H9 (cell line): Measurements from ENCODE around the gene CAPZA2. TPM values are rescaled to one million over a fixed set of nuclear protein-coding genes. Genes with fewer than 3 reads are reported as not detected.

ENCODE experiments used
- DNase-seq: peaks from one replicate; pipeline ENCODE4 v3.0.0-alpha.2; 2017
- H2AFZ ChIP-seq: one replicate; pipeline ENCODE4 v1.6.1; 2013; ENCODE audit warnings: mild to moderate bottlenecking, low read length, control low read depth, moderate library complexity
- H2AK5ac ChIP-seq: 2 replicates; pipeline ENCODE4 v1.6.1; 2013; ENCODE audit warnings: low read length, control low read depth, mixed read lengths; ENCODE audit not compliant: insufficient read length
- H2BK120ac ChIP-seq: one replicate; pipeline ENCODE4 v1.6.1; 2013; ENCODE audit warnings: low read depth, mild to moderate bottlenecking, low read length, control low read depth, inconsistent platforms; ENCODE audit not compliant: poor library complexity, severe bottlenecking
- H2BK12ac ChIP-seq: 2 replicates; pipeline ENCODE4 v1.6.1; 2013; ENCODE audit warnings: low read length, control low read depth, mixed read lengths, low read depth; ENCODE audit not compliant: insufficient read length
- H2BK15ac ChIP-seq: 2 replicates; pipeline ENCODE4 v1.6.1; 2013; ENCODE audit warnings: low read depth, low read length, control low read depth
- H2BK20ac ChIP-seq: one replicate; pipeline ENCODE4 v1.6.1; 2013; ENCODE audit warnings: low read depth, mild to moderate bottlenecking, low read length, control low read depth, inconsistent platforms; ENCODE audit not compliant: poor library complexity, severe bottlenecking
- H2BK5ac ChIP-seq: 2 replicates; pipeline ENCODE4 v1.6.1; 2013; ENCODE audit warnings: low read length, control low read depth, mixed read lengths; ENCODE audit not compliant: insufficient read length
- H3K14ac ChIP-seq: 2 replicates; pipeline ENCODE4 v1.6.1; 2013; ENCODE audit warnings: low read length, control low read depth; ENCODE audit not compliant: insufficient read depth
- H3K18ac ChIP-seq: 2 replicates; pipeline ENCODE4 v1.6.1; 2013; ENCODE audit warnings: low read depth, mild to moderate bottlenecking, mixed read lengths, low read length, control low read depth; ENCODE audit not compliant: insufficient read length
- H3K23ac ChIP-seq: 2 replicates; pipeline ENCODE4 v1.6.1; 2013; ENCODE audit warnings: low read length, control low read depth, mixed read lengths, low read depth; ENCODE audit not compliant: insufficient read length
- H3K23me2 ChIP-seq: 2 replicates; pipeline ENCODE4 v1.6.1; 2013; ENCODE audit warnings: low read depth, mild to moderate bottlenecking, mixed read lengths, low read length, control low read depth; ENCODE audit not compliant: insufficient read length, poor library complexity, severe bottlenecking
- H3K27ac ChIP-seq: 2 replicates; pipeline ENCODE4 v1.5.1; 2013; ENCODE audit warnings: low read length, control low read depth, mixed read lengths, low read depth; ENCODE audit not compliant: insufficient read length
- H3K27me3 ChIP-seq: 2 replicates; pipeline ENCODE4 v1.6.1; 2013; ENCODE audit warnings: low read length, control low read depth, inconsistent platforms; ENCODE audit not compliant: insufficient read depth
- H3K4ac ChIP-seq: 2 replicates; pipeline ENCODE4 v1.6.1; 2013; ENCODE audit warnings: low read depth, mild to moderate bottlenecking, control low read depth, inconsistent platforms, low read length, moderate library complexity
- H3K4me1 ChIP-seq: 2 replicates; pipeline ENCODE4 v1.6.1; 2013; ENCODE audit warnings: low read length, control low read depth, inconsistent platforms; ENCODE audit not compliant: insufficient read depth
- H3K4me2 ChIP-seq: 2 replicates; pipeline ENCODE4 v1.6.1; 2013; ENCODE audit warnings: low read length, control low read depth, mixed read lengths; ENCODE audit not compliant: insufficient read length, insufficient read depth
- H3K56ac ChIP-seq: 2 replicates; pipeline ENCODE4 v1.6.1; 2013; ENCODE audit warnings: low read depth, mild to moderate bottlenecking, mixed read lengths, low read length, control low read depth; ENCODE audit not compliant: insufficient read length
- H3K79me1 ChIP-seq: 2 replicates; pipeline ENCODE4 v1.6.1; 2013; ENCODE audit warnings: low read depth, mild to moderate bottlenecking, moderate library complexity, low read length, control low read depth, inconsistent platforms; ENCODE audit not compliant: insufficient read depth, poor library complexity, severe bottlenecking
- H3K79me2 ChIP-seq: 2 replicates; pipeline ENCODE4 v1.6.1; 2013; ENCODE audit warnings: low read length, control low read depth, inconsistent platforms; ENCODE audit not compliant: insufficient read depth
- H3K9ac ChIP-seq: 2 replicates; pipeline ENCODE4 v1.6.1; 2013; ENCODE audit warnings: low read length, control low read depth, mixed read lengths; ENCODE audit not compliant: insufficient read length; ENCODE audit errors: extremely low read depth
- H3K9me3 ChIP-seq: one replicate; pipeline ENCODE4 v1.6.1; 2013; ENCODE audit warnings: low read depth, low read length, inconsistent platforms; ENCODE audit not compliant: control insufficient read depth
- H3T11ph ChIP-seq: one replicate; pipeline ENCODE4 v1.6.1; 2013; ENCODE audit warnings: mild to moderate bottlenecking, low read length, control low read depth, inconsistent platforms
- H4K20me1 ChIP-seq: one replicate; pipeline ENCODE4 v1.6.1; 2013; ENCODE audit not compliant: control insufficient read depth, insufficient read length, insufficient read depth
- H4K5ac ChIP-seq: 2 replicates; pipeline ENCODE4 v1.6.1; 2013; ENCODE audit warnings: low read depth, mild to moderate bottlenecking, mixed read lengths, low read length, control low read depth; ENCODE audit not compliant: insufficient read length
- H4K8ac ChIP-seq: replicated peaks from 2 replicates; pipeline ENCODE4 v1.6.1; 2013; ENCODE audit warnings: low read length, control low read depth, mixed read lengths, low read depth; ENCODE audit not compliant: insufficient read length
- H4K91ac ChIP-seq: 2 replicates; pipeline ENCODE4 v1.6.1; 2013; ENCODE audit warnings: low read depth, mild to moderate bottlenecking, moderate library complexity, mixed read lengths, low read length, control low read depth; ENCODE audit not compliant: insufficient read length
- H3K27ac Mint-ChIP-seq, 3 experiments: 2 replicates in 2 of 3; 3 replicates in 1 of 3; pipeline ENCODE4 v1.8.0; 2020 to 2021; ENCODE audit warnings: mixed read lengths in 3 of 3, mild to moderate bottlenecking in 1 of 3, moderate library complexity in 1 of 3
- H3K27me3 Mint-ChIP-seq: 2 replicates; pipeline ENCODE4 v1.8.0; 2021; ENCODE audit warnings: low read depth, mild to moderate bottlenecking, moderate library complexity, mixed read lengths
- H3K36me3 Mint-ChIP-seq, 3 experiments: 2 replicates in 2 of 3; 3 replicates in 1 of 3; pipeline ENCODE4 v1.8.0; 2020 to 2021; ENCODE audit warnings: low read depth in 3 of 3, mixed read lengths in 3 of 3; ENCODE audit not compliant: insufficient read depth in 1 of 3
- H3K4me1 Mint-ChIP-seq, 2 experiments: 2 replicates each; pipeline ENCODE4 v1.8.0; 2020; ENCODE audit warnings: mixed read lengths in 2 of 2
- H3K4me3 Mint-ChIP-seq, 2 experiments: 2 replicates in 1 of 2; 3 replicates in 1 of 2; pipeline ENCODE4 v1.8.0; 2020 to 2021; ENCODE audit warnings: mild to moderate bottlenecking in 2 of 2, mixed read lengths in 2 of 2, moderate library complexity in 1 of 2
- H3K9me3 Mint-ChIP-seq, 2 experiments: 2 replicates in 1 of 2; 3 replicates in 1 of 2; pipeline ENCODE4 v1.8.0; 2020; ENCODE audit warnings: mild to moderate bottlenecking in 2 of 2, mixed read lengths in 2 of 2, moderate library complexity in 1 of 2
- CTCF ChIP-seq: fragments of 200-600 bp; sonication (generic); conservative IDR thresholded peaks from 3 replicates; pipeline ENCODE4 v1.8.0; 2021; ENCODE audit warnings: antibody characterized with exemption, mild to moderate bottlenecking
- WGBS: extraction: QIAGEN DNeasy Blood & Tissue Kit; methylation state at CpG from one replicate; pipeline ENCODE4 v1.1.7; 2013; ENCODE audit warnings: missing lambda C conversion rate, low lambda C conversion rate, mixed read lengths; ENCODE audit not compliant: insufficient read length; ENCODE audit errors: extremely low coverage; 5-methylcytosine and 5-hydroxymethylcytosine counted together
- total RNA-seq: library from RNA; stranded (reverse); gene quantifications from 2 replicates; pipeline ENCODE4 v1.2.1, GENCODE V29; 2021

CAPZA2 gene
- total RNA-seq, 1 experiment from 2014 or later = 131 TPM

GRCh38 chr7:116967983-116968382 is 105.6 kb downstream of the CAPZA2 start:
- Histone ChIP-seq H3K18ac (no peak overlapping the region), H3K27ac (no peak overlapping the region), H2AFZ (no peak overlapping the region), H4K5ac (no peak overlapping the region), H4K20me1 (no peaks in the 10 kb centered on the region), H3K79me1 (no peaks in the 10 kb centered on the region), H3K4ac (no peak overlapping the region), H3K14ac (no peak overlapping the region), H2BK5ac (no peak overlapping the region), H3K4me1 (peaks cover 7% of the 10 kb centered on the region; the same call in 1 of the 2 replicates), H3K23me2 (no peaks in the 10 kb centered on the region), H3K56ac (no peak overlapping the region), H3K4me2 (no peak overlapping the region), H2AK5ac (no peak overlapping the region), H3K27me3 (no peaks in the 10 kb centered on the region), H3T11ph (no peak overlapping the region), H2BK20ac (no peak overlapping the region), H2BK12ac (no peak overlapping the region), H3K9ac (no peak overlapping the region), H3K79me2 (no peaks in the 10 kb centered on the region), H2BK15ac (no peak overlapping the region), H4K8ac (no peak overlapping the region), H3K9me3 (no peaks in the 10 kb centered on the region), H3K23ac (no peak overlapping the region), H2BK120ac (no peak overlapping the region), H4K91ac (no peak overlapping the region)
- TF ChIP-seq CTCF = no peak
- H3K27me3 Mint-ChIP-seq = no peaks in the 10 kb centered on the region
- H3K36me3 Mint-ChIP-seq = 0 out of 7 replicates have a peak, but pooled peaks cover 0 to 3% (median 0%) of the 10 kb centered on the region in 3 experiments
- no CpG with 5 or more reads among the region's 1 CpG for WGBS
- H3K4me1 Mint-ChIP-seq = peaks cover 40 to 44% of the 10 kb centered on the region in 2 experiments
- no peaks in the 10 kb centered on the region for H3K9me3 Mint-ChIP-seq
- DNase-seq = no peak
- no peak overlapping the region for H3K27ac Mint-ChIP-seq
- no peak overlapping the region for H3K4me3 Mint-ChIP-seq
